ENCODE data around the gene ABCC9.

- TF ChIP-seq BHLHE40 (IDR thresholded peaks at IDR 0.05; ENCODE audit: borderline replicate concordance) (no peak), ARNT (IDR thresholded peaks at IDR 0.05) (no peak), HDGF (IDR thresholded peaks at IDR 0.05; ENCODE audit: borderline replicate concordance) (no peak), ELF4 (IDR thresholded peaks at IDR 0.05) (no peak)
These were observed 43.9 kb upstream of the ABCC9 start for GRCh38 chr12:21985155-21985554.

All from HEK293T (cell line).